CD4-positive, alpha-beta T cell (primary cell): ENCODE data around the gene KRT13. TPM values are rescaled to one million over a fixed set of nuclear protein-coding genes. Genes with fewer than 3 reads are reported as not detected.

Experiments used
- ATAC-seq: fragments of 200-7000 bp; cut with Tn5 transposase; one replicate; pipeline ENCODE4 v1.10.0; 2022; ENCODE audit warnings: mild to moderate bottlenecking; ENCODE audit not compliant: poor library complexity
- CTCF ChIA-PET: fragments of 350-600 bp; sonication (Branson Sonifier 250); formaldehyde crosslinking; loops from one replicate; lab custom pipeline; 2021; ENCODE audit warnings: antibody characterized with exemption, inconsistent platforms; lab: Charles Lee
- POLR2A ChIA-PET: fragments of 350-600 bp; sonication (Branson Sonifier 250); formaldehyde crosslinking; loops from one replicate; lab custom pipeline; 2021; ENCODE audit warnings: antibody characterized with exemption, inconsistent platforms; lab: Charles Lee
- DNase-seq, 14 experiments: peaks; one replicate each; pipeline ENCODE4 v3.0.0-alpha.2; 2013 to 2020; ENCODE audit warnings: mixed read lengths in 2 of 14
- H3K27ac ChIP-seq, 2 donors: one replicate each; pipeline versions ENCODE4 v1.5.1 to v1.7.0; 2013; ENCODE audit warnings: low read length in 2 of 2, low read depth in 1 of 2, mild to moderate bottlenecking in 1 of 2
- H3K27me3 ChIP-seq, 2 experiments: 1 replicate in 1 of 2; 2 replicates in 1 of 2; pipeline versions ENCODE4 v1.6.1 to v1.7.0; 2013; ENCODE audit warnings: low read length in 2 of 2, control low read depth in 1 of 2, mild to moderate bottlenecking in 1 of 2, moderate library complexity in 1 of 2; ENCODE audit not compliant: insufficient read depth in 2 of 2, control insufficient read depth in 1 of 2
- H3K36me3 ChIP-seq: one replicate; pipeline ENCODE4 v1.6.1; 2013; ENCODE audit warnings: low read length, control low read depth; ENCODE audit not compliant: insufficient read depth
- H3K4me1 ChIP-seq: one replicate; pipeline ENCODE4 v1.6.1; 2013; ENCODE audit warnings: low read length, control low read depth; ENCODE audit not compliant: insufficient read depth
- H3K4me3 ChIP-seq: one replicate; pipeline ENCODE4 v1.5.1; 2013; ENCODE audit warnings: mild to moderate bottlenecking, low read length, moderate library complexity
- H3K9me3 ChIP-seq, 2 experiments: 1 replicate in 1 of 2; 2 replicates in 1 of 2; pipeline versions ENCODE4 v1.6.1 to v1.7.0; 2013; ENCODE audit warnings: low read length in 2 of 2, mild to moderate bottlenecking in 2 of 2, control low read depth in 1 of 2, moderate library complexity in 1 of 2; ENCODE audit not compliant: control insufficient read depth in 1 of 2, insufficient read depth in 1 of 2
- H3K27ac Mint-ChIP-seq: one replicate; pipeline ENCODE4 v1.8.0; 2020; ENCODE audit warnings: mixed read lengths
- H3K27me3 Mint-ChIP-seq: one replicate; pipeline ENCODE4 v1.8.0; 2021; ENCODE audit warnings: mixed read lengths
- H3K36me3 Mint-ChIP-seq: one replicate; pipeline ENCODE4 v1.8.0; 2021; ENCODE audit warnings: low read depth, mixed read lengths
- H3K4me1 Mint-ChIP-seq: one replicate; pipeline ENCODE4 v1.8.0; 2021; ENCODE audit warnings: low read depth, mixed read lengths
- H3K4me3 Mint-ChIP-seq: one replicate; pipeline ENCODE4 v1.8.0; 2020; ENCODE audit warnings: mild to moderate bottlenecking, mixed read lengths
- H3K9me3 Mint-ChIP-seq: one replicate; pipeline ENCODE4 v1.8.0; 2020; ENCODE audit warnings: mixed read lengths
- intact Hi-C, 2 experiments: fragments of 100-400 bp; cut with DNase I in 1 of 2; cut with micrococcal nuclease in 1 of 2; formaldehyde crosslinking; loops; one replicate each; pipeline versions ENCODE4 v1.15.1 to v1.9.0; 2023 to 2025; cut with DNase I, micrococcal nuclease
- total RNA-seq, 174 experiments: library from RNA in 2 of 174; stranded (reverse) in 2 of 174; gene quantifications; one replicate each; pipeline ENCODE4 v1.2.3 and lab custom pipeline; 2021 to 2026
- TF ChIP-seq, protein P1 (sequence below): fragments of 200-600 bp; IDR thresholded peaks from one replicate; pipeline ENCODE4 v1.8.0; 2022; ENCODE audit warnings: antibody characterized with exemption, mild to moderate bottlenecking

KRT13 gene
- total RNA-seq, 2 experiments from 2014 or later: not detected

DNA sequence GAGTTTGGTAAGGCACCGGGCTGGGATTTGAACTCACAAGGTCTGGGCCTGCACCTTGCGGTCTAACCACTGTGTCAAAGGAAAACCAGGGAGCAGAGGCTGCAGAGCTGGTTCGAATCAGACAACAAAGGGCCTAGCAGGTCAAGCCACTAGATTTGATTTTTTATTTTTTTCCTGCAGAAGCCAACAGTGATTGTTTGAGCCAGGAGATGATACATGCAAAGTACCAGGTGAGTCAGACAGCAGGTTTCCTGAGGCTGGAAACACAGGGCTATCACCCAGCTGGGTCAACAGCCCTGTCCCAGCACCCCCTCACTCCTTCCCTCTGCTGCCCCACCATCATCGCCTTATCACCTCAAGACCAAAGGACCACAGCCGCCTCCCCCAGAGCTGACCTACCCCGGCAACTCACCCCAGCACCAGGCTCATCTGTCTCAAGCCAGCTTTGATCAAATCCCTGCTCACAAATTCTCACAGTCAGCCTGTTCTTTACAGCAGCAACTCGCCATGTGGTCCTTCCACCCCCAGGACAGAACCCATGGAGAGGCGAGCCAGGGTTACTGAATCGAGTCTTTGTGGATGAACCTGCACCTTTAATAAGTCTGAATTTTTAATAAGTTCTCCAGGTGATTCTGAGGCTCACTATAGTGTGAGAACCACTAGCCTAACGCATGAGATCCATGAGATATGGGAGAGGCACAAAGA lies 35.7 kb upstream of the KRT13 start:
- no peak for DNase-seq
- Mint-ChIP-seq H3K36me3 (no peaks in the 10 kb centered on the region), H3K4me3 (no peak overlapping the region), H3K9me3 (no peaks in the 10 kb centered on the region), H3K27ac (no peak overlapping the region), H3K4me1 (no peaks in the 10 kb centered on the region), H3K27me3 (peaks cover 5% of the 10 kb centered on the region)
- H3K4me3 ChIP-seq: no peak overlapping the region
- POLR2A ChIA-PET: interaction anchor here (1.1 kb wide), 1 partner anchor 8 kb away, joined by 4 read pairs; no protein-coding TSS in a partner anchor
- intact Hi-C loops: loop anchor here in 1 of 2 experiments (10.0 kb wide), 1 partner anchor 736 kb away; no protein-coding TSS in a partner anchor
- no peaks in the 10 kb centered on the region for H3K27me3 ChIP-seq
- CTCF ChIA-PET: interaction anchor here (2.1 kb wide), 1 partner anchor 8 kb away, joined by 15 read pairs; no protein-coding TSS in a partner anchor
- TF ChIP-seq, protein P1, sequence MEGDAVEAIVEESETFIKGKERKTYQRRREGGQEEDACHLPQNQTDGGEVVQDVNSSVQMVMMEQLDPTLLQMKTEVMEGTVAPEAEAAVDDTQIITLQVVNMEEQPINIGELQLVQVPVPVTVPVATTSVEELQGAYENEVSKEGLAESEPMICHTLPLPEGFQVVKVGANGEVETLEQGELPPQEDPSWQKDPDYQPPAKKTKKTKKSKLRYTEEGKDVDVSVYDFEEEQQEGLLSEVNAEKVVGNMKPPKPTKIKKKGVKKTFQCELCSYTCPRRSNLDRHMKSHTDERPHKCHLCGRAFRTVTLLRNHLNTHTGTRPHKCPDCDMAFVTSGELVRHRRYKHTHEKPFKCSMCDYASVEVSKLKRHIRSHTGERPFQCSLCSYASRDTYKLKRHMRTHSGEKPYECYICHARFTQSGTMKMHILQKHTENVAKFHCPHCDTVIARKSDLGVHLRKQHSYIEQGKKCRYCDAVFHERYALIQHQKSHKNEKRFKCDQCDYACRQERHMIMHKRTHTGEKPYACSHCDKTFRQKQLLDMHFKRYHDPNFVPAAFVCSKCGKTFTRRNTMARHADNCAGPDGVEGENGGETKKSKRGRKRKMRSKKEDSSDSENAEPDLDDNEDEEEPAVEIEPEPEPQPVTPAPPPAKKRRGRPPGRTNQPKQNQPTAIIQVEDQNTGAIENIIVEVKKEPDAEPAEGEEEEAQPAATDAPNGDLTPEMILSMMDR: no peak
- no peaks in the 10 kb centered on the region for H3K36me3 ChIP-seq
- H3K4me1 ChIP-seq: no peaks in the 10 kb centered on the region
- ATAC-seq: no peak
- no peak overlapping the region for H3K27ac ChIP-seq
- H3K9me3 ChIP-seq: no peaks in the 10 kb centered on the region

DNA sequence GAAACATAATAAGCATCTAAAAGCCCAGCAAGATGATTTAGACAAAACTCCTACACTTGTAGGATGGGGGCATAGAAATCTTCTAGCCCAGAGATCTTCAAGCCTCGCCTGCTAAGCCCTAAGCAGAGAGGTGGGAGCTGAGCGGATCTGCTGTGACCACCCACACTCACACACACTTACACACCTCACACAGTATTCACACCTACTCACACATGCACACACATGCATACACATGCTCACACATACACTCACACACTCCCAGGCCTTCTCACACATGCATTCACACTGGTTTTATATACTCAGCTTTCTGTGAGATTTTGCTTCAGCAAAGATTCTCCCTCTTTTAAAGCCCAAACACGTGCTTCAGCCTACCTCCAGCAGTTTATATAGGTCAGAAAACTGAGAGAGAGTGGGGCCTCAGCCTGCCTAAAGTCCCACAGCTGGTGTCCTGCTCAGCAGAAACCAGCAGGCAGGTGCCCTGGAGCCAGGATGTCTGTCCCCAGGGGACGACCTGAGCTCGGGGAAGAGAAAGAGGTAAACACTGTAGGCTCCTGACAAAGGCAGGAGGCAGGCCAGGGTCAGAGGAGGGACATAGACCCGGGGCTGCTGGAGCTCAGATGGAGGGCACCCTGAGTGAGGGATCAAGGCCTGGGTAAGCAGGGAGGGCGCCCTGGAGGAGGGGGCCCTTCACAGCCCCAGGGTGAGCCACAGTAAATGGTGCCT lies 34.7 kb upstream of the KRT13 start:
- H3K9me3 Mint-ChIP-seq: no peaks in the 10 kb centered on the region
- no peaks in the 10 kb centered on the region for H3K27me3 ChIP-seq
- no peak overlapping the region for H3K4me3 ChIP-seq
- CTCF ChIA-PET: interaction anchor here (2.1 kb wide), 1 partner anchor 9 kb away, joined by 15 read pairs; no protein-coding TSS in a partner anchor
- H3K27me3 Mint-ChIP-seq: peaks cover 10% of the 10 kb centered on the region
- no peaks in the 10 kb centered on the region for H3K36me3 Mint-ChIP-seq
- H3K9me3 ChIP-seq: no peaks in the 10 kb centered on the region
- DNase-seq (no peak), ATAC-seq (no peak)
- TF ChIP-seq, protein P1: no peak
- H3K4me1 ChIP-seq: no peaks in the 10 kb centered on the region
- H3K27ac Mint-ChIP-seq: no peak overlapping the region
- H3K27ac ChIP-seq: no peak overlapping the region
- POLR2A ChIA-PET: interaction anchor here (1.1 kb wide), 1 partner anchor 9 kb away, joined by 4 read pairs; no protein-coding TSS in a partner anchor
- no peak overlapping the region for H3K4me3 Mint-ChIP-seq
- intact Hi-C loops: loop anchor here in 1 of 2 experiments (10.0 kb wide), 1 partner anchor 735 kb away; no protein-coding TSS in a partner anchor
- H3K4me1 Mint-ChIP-seq: no peaks in the 10 kb centered on the region
- no peaks in the 10 kb centered on the region for H3K36me3 ChIP-seq

DNA sequence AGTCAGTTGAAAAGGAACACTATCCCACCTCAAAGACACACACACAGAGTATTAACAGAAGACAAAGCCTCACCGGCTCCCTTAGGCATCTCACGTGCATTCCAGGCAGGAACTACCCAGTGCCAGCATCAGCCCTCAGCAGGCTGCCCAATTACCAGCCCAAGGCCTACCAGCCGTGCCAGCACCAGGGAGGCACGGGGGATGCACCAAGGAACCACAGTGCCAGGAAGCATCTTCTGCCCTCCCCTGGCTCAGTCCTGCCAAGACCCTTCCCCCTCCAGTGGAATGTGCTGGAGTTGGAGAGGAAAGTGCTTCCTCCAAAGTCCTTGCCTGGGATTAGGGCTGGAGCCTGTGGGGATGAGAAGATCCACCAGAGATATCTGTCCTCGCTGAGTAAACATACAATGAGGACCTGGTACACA lies 33.7 kb upstream of the KRT13 start:
- H3K9me3 ChIP-seq: no peaks in the 10 kb centered on the region
- Mint-ChIP-seq H3K36me3 (no peaks in the 10 kb centered on the region), H3K4me1 (no peaks in the 10 kb centered on the region), H3K9me3 (no peaks in the 10 kb centered on the region), H3K4me3 (no peak overlapping the region), H3K27me3 (peaks cover 16% of the 10 kb centered on the region), H3K27ac (no peak overlapping the region)
- ATAC-seq (no peak), DNase-seq (no peak)
- H3K36me3 ChIP-seq: no peaks in the 10 kb centered on the region
- no peaks in the 10 kb centered on the region for H3K27me3 ChIP-seq
- POLR2A ChIA-PET: no interaction called here
- CTCF ChIA-PET: interaction anchor here (2.1 kb wide), 1 partner anchor 10 kb away, joined by 15 read pairs; no protein-coding TSS in a partner anchor
- no peaks in the 10 kb centered on the region for H3K4me1 ChIP-seq
- TF ChIP-seq, protein P1: no peak
- intact Hi-C loops: no loop called here
- no peak overlapping the region for H3K4me3 ChIP-seq
- no peak overlapping the region for H3K27ac ChIP-seq
